A549 treated with Hydrocortisone at 1 μM for 4 hours (cell line): ENCODE results near the gene DRAP1. TPM values are rescaled to one million over a fixed set of nuclear protein-coding genes. Genes with fewer than 3 reads are reported as not detected.

Source experiments
- total RNA-seq: library from RNA; stranded (reverse); fragments of 200-300 nt; extraction: Qiagen RNA extraction; gene quantifications from 5 replicates; pipeline ENCODE4 v1.2.3, GENCODE V29; 2022

The DRAP1 gene, protein sequence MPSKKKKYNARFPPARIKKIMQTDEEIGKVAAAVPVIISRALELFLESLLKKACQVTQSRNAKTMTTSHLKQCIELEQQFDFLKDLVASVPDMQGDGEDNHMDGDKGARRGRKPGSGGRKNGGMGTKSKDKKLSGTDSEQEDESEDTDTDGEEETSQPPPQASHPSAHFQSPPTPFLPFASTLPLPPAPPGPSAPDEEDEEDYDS
- 154 to 246 TPM (median 196 TPM) in 5 replicates for total RNA-seq

GRCh38 chr11:65919141-65919572 lies at the start of gene DRAP1:
Gene DRAP1 (plus strand): TSS chr11:65919426. CDS start chr11:65919502, 76 bp downstream.

GRCh38 chr11:65872586-65873317 lies 46.5 kb upstream of the DRAP1 start, which contains the start of gene EFEMP2:
Gene EFEMP2 (minus strand): TSS chr11:65872800. CDS start chr11:65872354, 446 bp downstream.

GRCh38 chr11:65879617-65880016 lies 39.6 kb upstream of the DRAP1 start, which contains the start of gene CTSW:
Gene CTSW (plus strand): TSS chr11:65879837. CDS start chr11:65879855, 18 bp downstream.

GRCh38 chr11:65888163-65888814 lies 30.9 kb upstream of the DRAP1 start, which contains the start of gene FIBP:
Gene FIBP (minus strand): TSS chr11:65888471. CDS start chr11:65888418, 53 bp downstream.

DNA sequence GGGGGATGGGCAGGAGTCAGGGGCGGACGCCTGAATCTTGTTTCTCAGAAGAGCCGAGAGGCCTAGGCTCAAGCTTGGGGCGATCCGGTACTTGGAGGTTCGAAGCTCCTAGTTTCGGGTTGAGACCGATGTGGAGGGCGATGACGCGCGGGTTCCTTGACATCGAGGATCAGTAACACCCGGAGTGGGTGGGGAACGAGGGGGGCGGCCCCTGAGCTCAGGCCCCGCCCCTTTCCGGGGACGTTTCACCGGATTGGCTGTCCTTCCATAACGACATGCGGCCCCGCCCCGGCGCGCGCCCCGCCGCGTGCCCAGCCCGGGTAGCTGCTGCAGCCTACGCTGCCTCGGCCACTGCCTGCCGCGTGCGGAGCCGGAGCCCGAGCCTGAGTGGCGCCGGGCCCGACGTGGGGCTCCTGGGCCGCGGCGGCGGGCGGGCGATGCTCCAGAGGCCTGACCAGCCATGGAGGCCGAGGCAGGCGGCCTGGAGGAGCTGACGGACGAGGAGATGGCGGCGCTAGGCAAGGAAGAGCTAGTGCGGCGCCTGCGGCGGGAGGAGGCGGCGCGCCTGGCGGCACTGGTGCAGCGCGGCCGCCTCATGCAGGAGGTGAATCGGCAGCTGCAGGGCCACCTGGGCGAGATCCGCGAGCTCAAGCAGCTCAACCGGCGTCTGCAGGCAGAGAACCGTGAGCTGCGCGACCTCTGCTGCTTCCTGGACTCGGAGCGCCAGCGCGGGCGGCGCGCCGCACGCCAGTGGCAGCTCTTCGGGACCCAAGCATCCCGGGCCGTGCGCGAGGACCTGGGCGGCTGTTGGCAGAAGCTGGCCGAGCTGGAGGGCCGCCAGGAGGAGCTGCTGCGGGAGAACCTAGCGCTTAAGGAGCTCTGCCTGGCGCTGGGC lies 28.7 kb upstream of the DRAP1 start, which contains the start of gene CCDC85B:
Gene CCDC85B (plus strand): TSS at position 350 of the 895 bp plus-strand sequence. CDS start 111 bp downstream, at position 461.

GRCh38 chr11:65900125-65900898 lies 18.9 kb upstream of the DRAP1 start, which contains the start of gene FOSL1:
Gene FOSL1 (minus strand): TSS chr11:65900388. CDS start chr11:65900339, 49 bp downstream.

GRCh38 chr11:65918211-65919140 lies 750 bp upstream of the DRAP1 start, which contains the start of gene C11orf68:
Gene C11orf68 (minus strand): TSS chr11:65919062. CDS start chr11:65919031, 31 bp downstream.

DNA sequence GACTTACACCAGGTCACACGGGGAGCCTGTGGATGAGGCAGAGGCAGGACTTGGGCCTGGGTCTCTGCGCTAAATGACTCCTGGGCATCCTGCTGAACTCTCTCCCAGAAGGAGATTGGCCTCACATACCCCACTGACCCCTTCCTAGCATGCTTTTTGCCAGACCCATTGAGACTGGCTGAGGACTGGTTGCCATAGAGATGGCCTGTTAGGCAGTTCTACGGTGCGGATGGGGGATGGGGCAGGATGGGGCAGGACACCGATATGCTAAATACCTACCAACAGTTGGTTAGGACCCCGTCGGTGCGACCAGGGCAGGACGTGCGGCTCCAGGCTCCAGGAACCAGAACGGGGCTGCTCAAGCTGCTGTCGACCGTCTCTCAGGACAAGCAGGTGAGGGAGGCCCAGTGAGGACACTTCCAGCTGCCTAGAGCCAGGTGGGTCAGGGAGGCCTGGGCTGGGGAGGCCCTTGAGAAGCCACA lies 26.2 kb downstream of the DRAP1 start, which contains the start of gene TSGA10IP:
Gene TSGA10IP (plus strand): TSS at position 51 of the 482 bp plus-strand sequence. CDS start 196 bp downstream, at position 247.

DNA sequence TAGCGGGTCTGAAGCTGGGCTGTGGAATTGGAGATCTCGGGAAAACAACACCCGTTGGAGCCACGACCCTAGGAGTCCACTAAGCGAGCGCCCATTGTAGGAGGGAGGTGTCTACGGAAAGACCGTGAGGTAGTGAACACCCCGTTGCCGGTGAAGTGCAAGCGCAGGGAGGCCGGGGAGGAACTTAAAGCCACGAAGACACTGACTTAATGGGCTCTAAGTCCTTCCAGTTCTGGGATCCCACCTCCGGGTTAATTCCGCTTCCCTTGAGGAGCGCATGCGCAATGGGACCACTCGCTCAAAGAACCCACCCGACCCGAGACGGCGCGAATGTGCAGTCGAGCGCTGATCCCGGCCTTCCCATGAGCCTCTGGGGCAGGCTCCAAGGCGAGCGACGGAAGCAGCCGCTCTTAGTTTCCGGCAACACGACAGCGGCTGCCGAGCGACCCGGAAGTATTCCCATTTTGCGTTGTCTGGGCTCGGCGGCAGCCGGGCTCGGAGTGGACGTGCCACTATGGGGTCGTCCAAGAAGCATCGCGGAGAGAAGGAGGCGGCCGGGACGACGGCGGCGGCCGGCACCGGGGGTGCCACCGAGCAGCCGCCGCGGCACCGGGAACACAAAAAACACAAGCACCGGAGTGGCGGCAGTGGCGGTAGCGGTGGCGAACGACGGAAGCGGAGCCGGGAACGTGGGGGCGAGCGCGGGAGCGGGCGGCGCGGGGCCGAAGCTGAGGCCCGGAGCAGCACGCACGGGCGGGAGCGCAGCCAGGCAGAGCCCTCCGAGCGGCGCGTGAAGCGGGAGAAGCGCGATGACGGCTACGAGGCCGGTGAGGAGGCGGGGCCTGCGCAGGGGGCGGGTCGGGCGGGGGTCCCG lies 42.3 kb downstream of the DRAP1 start, which contains the start of gene SART1:
Gene SART1 (plus strand): TSS at position 468 of the 874 bp plus-strand sequence. CDS start 47 bp downstream, at position 515.

Other genes with a start within 250 kb of the DRAP1 start
- gene KAT5, start 207.2 kb upstream of the DRAP1 start, total RNA-seq: 41.2 to 52.5 TPM (median 50.4 TPM) in 5 replicates
- 23.6 to 51.8 TPM (median 47.4 TPM) in 5 replicates for gene RNASEH2C, start 198.6 kb upstream of the DRAP1 start, total RNA-seq
- gene AP5B1, start 138.4 kb upstream of the DRAP1 start, total RNA-seq: 8.5 to 11.9 TPM (median 10.8 TPM) in 5 replicates
- gene OVOL1, start 132.4 kb upstream of the DRAP1 start, total RNA-seq: 0.03 to 0.13 TPM (median 0.08 TPM) in 3 of 5 replicates, not detected in the others
- 0.06 to 0.11 TPM (median 0.08 TPM) in 3 of 5 replicates, not detected in the others for gene SNX32, start 85.5 kb upstream of the DRAP1 start, total RNA-seq
- gene CFL1, start 61.2 kb upstream of the DRAP1 start, total RNA-seq: 1,998 to 2,345 TPM (median 2,265 TPM) in 5 replicates
- 24.8 to 34.3 TPM (median 33.8 TPM) in 5 replicates for gene MUS81, start 59.0 kb upstream of the DRAP1 start, total RNA-seq
- gene EFEMP2, start 46.6 kb upstream of the DRAP1 start, total RNA-seq: 0.78 to 1.3 TPM (median 0.94 TPM) in 5 replicates
- 0.06 to 0.13 TPM (median 0.09 TPM) in 3 of 5 replicates, not detected in the others for gene CTSW, start 39.6 kb upstream of the DRAP1 start, total RNA-seq
- gene FIBP, start 31.0 kb upstream of the DRAP1 start, total RNA-seq: 70.0 to 85.8 TPM (median 82.0 TPM) in 5 replicates
- gene CCDC85B, start 28.8 kb upstream of the DRAP1 start, total RNA-seq: 18.2 to 42.2 TPM (median 39.0 TPM) in 5 replicates
- gene FOSL1, start 19.0 kb upstream of the DRAP1 start, total RNA-seq: 97.6 to 169 TPM (median 123 TPM) in 5 replicates
- 36.2 to 49.2 TPM (median 42.8 TPM) in 5 replicates for gene C11orf68, start 364 bp upstream of the DRAP1 start, total RNA-seq
- gene TSGA10IP, start 26.1 kb downstream of the DRAP1 start, total RNA-seq: not detected in 5 replicates
- gene SART1, start 42.3 kb downstream of the DRAP1 start, total RNA-seq: 43.5 to 63.3 TPM (median 54.0 TPM) in 5 replicates
- gene EIF1AD, start 82.7 kb downstream of the DRAP1 start, total RNA-seq: 36.3 to 54.2 TPM (median 37.8 TPM) in 5 replicates
- gene BANF1, start 83.1 kb downstream of the DRAP1 start, total RNA-seq: 350 to 491 TPM (median 479 TPM) in 5 replicates
- gene CST6, start 92.6 kb downstream of the DRAP1 start, total RNA-seq: not detected in 5 replicates
- gene CATSPER1, start 107.1 kb downstream of the DRAP1 start, total RNA-seq: 0.98 to 1.4 TPM (median 1.3 TPM) in 5 replicates
- not detected in 5 replicates for gene GAL3ST3, start 129.7 kb downstream of the DRAP1 start, total RNA-seq
- 162 to 202 TPM (median 169 TPM) in 5 replicates for gene SF3B2, start 132.9 kb downstream of the DRAP1 start, total RNA-seq
- 57.6 to 92.8 TPM (median 81.4 TPM) in 5 replicates for gene PACS1, start 150.8 kb downstream of the DRAP1 start, total RNA-seq